ENCODE results near the gene DHCR24.

DNA sequence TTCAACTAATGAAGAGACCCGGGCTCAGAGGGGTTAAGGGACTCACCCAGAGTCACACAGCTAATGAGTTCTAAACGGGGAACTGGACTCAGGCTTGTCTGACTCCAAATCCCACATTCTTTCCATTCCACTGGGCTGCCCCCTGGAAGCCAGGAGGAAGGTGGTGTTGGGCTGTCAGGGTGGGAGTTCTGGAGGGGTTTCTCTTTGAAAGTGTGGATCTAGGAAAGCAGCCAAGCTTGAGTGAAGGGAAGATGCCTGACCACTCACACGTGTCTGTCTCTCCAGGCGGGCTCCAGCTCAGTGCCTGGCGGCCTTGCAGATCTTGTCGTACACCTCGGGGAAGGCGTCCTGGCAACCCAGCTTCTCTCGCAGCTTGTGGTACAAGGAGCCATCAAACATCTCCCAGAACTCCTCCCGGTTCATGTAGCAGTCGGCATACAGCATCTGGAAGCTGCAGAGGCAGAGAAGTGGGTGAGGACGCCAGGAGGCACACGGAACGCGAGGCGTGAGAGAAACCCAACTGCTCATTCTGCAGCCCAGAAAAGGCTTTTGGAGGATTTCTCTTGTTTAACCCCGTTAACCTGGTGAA, 35.0 kb downstream of the DHCR24 start:
- no peak for TF ChIP-seq POLR2A (IDR thresholded peaks at IDR 0.05; ENCODE audit: low read length)
- TF ChIP-seq GATA1 (IDR thresholded peaks at IDR 0.05; ENCODE audit: low read depth, low read length), result no peak

Measured in erythroblast (primary cell).